Hematopoietic multipotent progenitor cell treated with erythropoietin and hydrocortisone succinate and interleukin-3 and kit ligand, for 4 days (in vitro differentiated cells): Measurements from ENCODE around the gene ADAMTS7.
"Not testable (repeated sequence)": the region's sequence is repeated elsewhere in the genome, so short reads cannot be mapped to it uniquely, and the experiment has no call there.

Experiments
- DNase-seq: peaks from one replicate; pipeline ENCODE4 v3.0.0-alpha.2; 2015

ADAMTS7 gene

GRCh38 chr15:78781381-78781780 is 29.9 kb downstream of the ADAMTS7 start:
- DNase-seq, result not testable (repeated sequence)

- DNase-seq, result not testable (repeated sequence)
Observed at GRCh38 chr15:78779975-78780374, 31.3 kb downstream of the ADAMTS7 start.

- not testable (repeated sequence) for DNase-seq
Observed at GRCh38 chr15:78779176-78779785, 32.0 kb downstream of the ADAMTS7 start.

- no peak for DNase-seq
Observed at GRCh38 chr15:78778422-78778821, 32.8 kb downstream of the ADAMTS7 start.

GRCh38 chr15:78777953-78778345 is 33.3 kb downstream of the ADAMTS7 start:
- DNase-seq, result not testable (repeated sequence)

- not testable (repeated sequence) for DNase-seq
Observed at GRCh38 chr15:78777290-78777952, 33.8 kb downstream of the ADAMTS7 start.

GRCh38 chr15:78776046-78776925 is 35.0 kb downstream of the ADAMTS7 start:
- not testable (repeated sequence) for DNase-seq

- no peak for DNase-seq
Observed at GRCh38 chr15:78775472-78775871, 35.8 kb downstream of the ADAMTS7 start.

- not testable (repeated sequence) for DNase-seq
Observed at GRCh38 chr15:78774451-78774990, 36.7 kb downstream of the ADAMTS7 start.

GRCh38 chr15:78773765-78774450 is 37.4 kb downstream of the ADAMTS7 start:
- DNase-seq, result not testable (repeated sequence)

GRCh38 chr15:78772738-78773137 is 38.5 kb downstream of the ADAMTS7 start:
- DNase-seq, result no peak

- not testable (repeated sequence) for DNase-seq
Observed at GRCh38 chr15:78771436-78772000, 39.7 kb downstream of the ADAMTS7 start.

GRCh38 chr15:78771020-78771419 is 40.2 kb downstream of the ADAMTS7 start:
- not testable (repeated sequence) for DNase-seq

- DNase-seq, result not testable (repeated sequence)
Observed at GRCh38 chr15:78769473-78770225, 41.6 kb downstream of the ADAMTS7 start.

GRCh38 chr15:78768531-78769408 is 42.5 kb downstream of the ADAMTS7 start:
- no peak for DNase-seq

GRCh38 chr15:78768096-78768495 is 43.2 kb downstream of the ADAMTS7 start:
- DNase-seq, result no peak

- no peak for DNase-seq
Observed at GRCh38 chr15:78767331-78767951, 43.8 kb downstream of the ADAMTS7 start.

- DNase-seq, result not testable (repeated sequence)
Observed at GRCh38 chr15:78766641-78767071, 44.6 kb downstream of the ADAMTS7 start.

GRCh38 chr15:78766041-78766440 is 45.2 kb downstream of the ADAMTS7 start:
- no peak for DNase-seq
